ENCODE results near the gene POLE.
"Not testable (repeated sequence)": the region's sequence is repeated elsewhere in the genome, so short reads cannot be mapped to it uniquely, and the experiment has no call there.

POLE gene

DNA sequence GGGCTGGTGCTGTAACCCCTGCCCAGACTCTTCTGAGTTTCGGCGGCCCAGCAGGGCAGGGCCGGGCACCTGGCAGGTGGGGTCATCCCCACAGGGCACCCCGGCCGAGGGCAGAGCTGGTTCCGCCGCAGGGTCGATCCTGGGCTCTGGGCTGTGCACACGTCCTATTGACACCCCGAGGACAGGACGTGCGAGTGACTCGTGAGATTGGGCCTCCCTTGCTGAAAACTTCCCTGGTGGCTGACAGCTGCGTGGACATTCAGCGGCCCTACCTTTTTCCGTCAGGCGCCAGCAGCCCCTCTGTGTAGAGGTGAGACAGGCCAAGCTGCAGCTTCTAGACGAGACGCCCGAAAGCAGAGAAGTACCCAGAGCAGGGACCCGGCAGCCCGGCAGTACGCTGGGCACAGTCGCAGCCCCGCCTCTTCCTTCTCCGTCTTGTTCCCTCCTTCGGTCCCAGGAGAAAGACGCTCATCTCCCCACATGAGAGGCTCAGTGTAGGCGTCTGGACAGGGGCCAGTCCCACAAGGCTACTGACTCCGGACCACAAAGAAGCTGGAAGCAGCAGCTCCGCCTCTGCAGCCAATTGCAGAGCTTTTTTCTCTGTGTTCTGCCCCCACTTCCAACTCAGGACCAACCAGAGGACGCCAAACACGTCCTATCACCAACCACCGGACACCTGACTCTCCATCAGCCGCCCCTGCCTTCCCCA, 76.9 kb downstream of the POLE start, which contains the start of gene LRCOL1:
TSS of gene LRCOL1 (minus strand) at position 532 of the 709 bp plus-strand sequence. CDS start 4,331 bp downstream, outside the sequence.
- no peak for DNase-seq

DNA sequence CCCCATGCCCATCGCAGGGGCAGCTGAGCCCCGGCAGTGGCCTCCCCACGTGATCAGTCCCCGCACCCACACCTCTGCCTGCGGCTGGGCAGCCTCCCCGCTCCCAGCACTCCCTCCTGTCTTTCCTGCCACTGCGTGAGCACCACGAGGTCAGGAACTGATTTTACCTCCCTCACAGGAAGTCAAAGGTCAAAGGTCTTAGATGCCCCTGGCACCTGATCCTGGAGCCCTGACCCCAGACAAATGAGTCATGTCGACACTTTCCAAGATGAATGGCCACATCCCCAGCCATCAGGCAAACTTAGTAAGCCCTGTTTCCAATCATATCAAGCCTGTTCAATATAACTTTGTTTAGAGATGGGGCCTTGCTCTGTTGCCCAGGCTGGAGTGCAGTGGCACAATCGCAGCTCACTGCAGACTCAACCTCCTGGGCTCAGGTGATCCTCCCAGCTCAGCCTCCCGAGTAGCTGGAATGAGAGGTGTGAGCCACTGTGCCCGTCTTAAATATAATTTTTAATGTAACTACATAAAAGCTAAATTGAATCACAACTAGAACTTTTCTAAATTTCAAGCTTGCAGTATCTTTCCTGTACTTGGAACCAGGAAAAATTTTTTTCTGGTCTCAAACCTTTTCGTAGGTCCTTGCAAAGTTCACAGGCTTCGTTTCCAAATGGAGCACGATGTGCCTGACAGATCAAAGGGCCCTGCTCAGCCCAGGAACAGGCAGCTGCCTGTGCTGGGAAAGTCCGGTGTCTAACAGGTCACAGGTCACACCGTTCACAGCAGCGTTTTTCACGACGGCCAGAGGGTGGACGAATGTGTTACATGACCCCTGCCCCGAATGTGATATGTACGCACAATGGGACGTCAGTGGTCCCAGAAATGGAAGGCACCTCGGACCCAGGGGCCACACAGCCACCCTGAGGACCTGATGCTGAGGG, 78.6 kb downstream of the POLE start:
- DNase-seq: no peak

DNA sequence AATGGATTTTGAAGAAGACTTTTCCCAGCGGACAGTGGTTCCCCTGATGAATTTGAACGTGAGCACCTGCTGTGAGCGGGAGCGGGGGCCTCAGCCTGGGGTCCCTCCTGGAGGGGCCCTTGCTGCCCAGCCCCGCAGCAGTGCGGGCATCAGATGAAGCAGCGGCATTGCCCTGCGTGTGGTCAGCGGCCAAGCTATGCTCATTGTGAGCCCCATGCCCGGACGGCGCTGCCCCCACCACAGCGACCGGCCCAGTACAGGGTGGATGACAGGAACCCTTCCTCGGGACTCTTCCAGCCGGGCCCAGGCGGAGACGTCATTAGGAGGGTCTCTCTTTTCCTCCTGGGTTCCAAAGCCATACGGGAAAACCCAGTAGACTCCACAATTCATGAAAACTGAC, 80.2 kb downstream of the POLE start:
- no peak for DNase-seq

DNA sequence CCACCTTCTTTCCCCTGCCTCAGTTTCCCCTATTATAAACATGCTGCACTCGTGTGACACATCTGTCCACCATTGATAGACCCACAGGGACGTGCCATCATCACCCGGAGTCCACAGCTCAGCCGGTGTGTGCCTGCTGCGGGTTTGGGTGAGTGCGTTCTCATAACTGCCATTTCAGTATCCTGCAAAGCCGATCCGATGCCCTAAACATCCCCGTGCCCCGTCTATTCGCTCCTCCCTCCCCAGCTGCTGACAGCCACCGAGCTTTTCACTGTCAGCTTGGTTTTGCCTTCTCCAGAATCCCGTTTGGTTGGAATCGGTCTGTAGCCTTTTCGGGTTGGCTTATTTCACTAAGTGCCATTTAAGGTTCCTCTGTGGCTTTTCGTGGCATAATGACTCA, 80.7 kb downstream of the POLE start:
- no peak for DNase-seq

DNA sequence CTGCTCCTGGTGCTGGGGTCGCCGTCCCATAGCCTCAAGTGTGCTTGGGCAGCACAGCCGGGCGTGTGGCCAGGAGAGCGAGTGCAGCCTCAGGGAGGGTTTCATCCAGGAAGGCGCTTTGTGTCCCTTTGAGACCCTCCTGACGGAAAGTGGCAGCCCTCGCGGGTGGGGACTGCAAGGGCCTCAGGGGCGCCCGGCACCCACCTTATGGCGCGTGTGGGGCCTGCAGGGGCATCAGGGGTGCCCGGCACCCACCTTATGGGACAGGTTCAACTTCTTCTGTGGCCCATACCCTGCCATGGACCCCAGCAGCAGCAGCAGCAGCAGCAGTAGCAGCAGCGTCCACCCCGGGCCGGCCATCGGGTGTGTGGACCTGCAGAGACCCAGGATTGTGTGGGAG, 81.2 kb downstream of the POLE start:
- DNase-seq: no peak

DNA sequence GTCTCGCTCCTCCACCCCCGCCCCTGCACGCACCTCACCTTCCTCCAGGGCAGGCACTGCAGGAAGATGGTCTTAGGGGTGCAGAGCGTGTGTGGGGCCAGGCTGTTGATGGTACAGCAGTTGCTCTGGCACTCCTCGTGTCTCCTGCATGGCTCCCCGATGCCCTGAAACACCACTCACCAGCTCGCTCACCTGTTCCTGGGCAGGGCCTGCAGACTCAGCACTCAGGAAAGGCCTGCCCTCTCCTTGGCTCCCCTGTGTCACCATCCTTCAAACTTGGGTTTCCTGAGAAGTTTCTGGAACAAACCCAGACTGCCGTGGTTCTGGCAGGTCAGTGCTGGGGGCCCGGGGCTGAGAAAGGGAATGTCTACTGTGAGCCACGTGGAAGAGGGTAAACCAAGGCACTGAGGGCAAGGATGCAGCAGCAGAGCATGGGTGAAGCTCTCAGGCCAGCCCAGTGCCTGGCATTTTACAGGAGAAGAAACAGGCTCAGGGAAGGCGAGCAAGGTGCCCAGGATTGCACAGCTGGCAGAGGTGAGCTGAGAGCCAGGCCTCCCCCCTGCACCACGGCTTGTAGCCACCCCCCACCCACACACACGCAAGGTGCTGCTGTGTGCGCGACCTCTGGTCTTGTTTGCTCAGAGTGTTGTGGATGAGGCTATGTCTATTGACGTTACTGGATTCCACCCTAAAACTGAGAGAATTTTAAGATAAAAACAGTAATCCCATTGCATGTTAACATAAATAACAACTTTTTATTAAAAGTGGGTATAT, 82.3 kb downstream of the POLE start:
- no peak for DNase-seq

DNA sequence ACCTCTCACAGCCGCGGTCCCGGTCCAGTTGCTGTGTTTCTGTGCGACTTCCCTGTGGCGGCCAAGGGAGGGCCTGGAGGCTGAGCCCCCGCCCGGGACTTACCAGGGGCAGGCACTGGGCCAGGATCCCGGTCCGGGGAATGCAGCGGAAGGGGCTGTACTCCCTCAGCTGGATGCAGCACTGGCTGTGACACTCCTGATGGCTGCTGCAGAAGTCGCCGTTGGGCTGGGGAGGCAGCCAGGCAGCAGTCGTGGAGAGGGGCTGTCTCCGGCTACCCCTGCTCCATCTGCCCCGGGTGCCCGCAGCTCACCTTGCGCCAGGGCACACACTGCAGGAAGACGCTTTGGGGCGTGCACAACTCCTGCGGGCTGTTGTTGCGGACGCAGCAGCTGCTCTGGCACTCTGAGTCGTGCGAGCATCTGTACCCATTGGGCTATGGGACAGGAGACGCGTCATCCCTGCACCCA, 83.0 kb downstream of the POLE start:
- no peak for DNase-seq

DNA sequence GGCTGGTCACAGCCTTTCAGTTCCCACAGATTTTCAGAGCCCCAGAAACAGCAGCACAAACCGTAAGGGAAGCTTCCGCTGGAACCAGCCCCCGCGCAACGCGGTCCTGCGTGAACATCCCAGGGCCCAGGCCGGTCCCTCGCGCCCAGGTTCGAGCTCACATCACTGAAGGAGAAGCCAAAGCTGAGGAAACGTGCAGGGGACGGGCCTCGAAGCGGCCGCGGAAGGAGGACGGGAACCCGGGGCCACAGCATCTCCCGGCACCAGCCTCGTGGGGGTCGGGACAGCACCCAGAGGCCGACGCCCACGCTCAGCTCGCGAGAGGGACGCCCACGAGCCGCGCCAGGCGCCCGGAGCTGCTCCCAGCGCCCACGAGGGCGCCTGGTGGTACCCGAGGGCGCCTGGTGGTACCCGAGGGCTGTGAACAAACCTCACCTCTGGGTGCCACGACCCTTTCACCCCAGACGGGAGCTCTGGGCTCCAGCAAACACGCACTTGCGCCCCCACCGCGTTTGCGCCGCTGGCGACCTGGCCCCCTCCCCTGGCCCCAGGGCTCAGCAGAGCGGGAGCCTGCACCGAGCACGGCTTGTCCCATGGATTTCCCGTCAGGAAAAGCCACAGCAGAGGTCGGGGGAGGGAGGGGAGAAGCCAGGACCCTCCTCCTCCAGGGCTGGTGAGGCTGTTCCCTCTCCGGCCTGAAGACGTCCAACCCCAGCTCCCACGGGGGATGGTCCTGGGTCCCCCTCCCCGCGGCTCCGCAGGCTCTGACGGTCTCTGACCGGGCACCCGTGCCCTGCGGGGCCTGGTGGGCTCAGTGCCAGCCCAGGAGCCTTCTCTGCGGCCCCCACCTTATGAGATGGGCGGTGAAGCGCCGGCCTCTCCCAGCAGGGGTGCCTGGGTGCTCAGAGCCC, 83.6 kb downstream of the POLE start:
- DNase-seq: no peak

DNA sequence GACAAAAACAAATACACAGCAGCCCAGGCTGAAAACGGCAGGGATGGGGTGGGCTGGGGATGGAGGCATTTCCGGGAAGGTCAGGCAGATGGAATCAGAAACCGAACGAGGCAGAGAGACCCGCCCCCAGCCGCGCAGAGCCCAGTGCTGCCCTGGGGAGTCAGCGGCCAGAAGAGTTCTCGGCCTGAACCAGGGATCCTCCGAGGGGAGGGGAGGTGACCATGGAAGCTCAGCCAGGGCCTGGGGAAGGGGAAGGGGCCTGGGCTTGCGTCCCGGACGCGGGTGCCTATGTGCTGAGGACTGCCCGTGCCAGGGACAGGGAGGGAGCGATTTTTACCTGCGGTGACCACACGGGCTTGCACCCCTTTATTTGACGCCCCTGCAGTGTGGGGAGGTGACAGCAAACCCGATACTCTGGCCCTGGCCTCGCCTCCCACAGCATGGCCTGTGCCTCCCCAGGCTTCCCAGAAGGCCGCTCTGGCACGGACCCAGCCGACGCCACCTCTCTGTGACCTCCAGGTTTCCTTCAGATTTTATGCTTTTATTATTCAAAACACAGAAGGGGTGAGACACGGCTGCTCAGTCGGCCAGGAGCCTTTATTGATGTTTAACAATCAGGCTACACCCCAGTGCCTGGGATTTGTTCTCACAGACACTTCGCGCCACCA, 84.4 kb downstream of the POLE start:
- DNase-seq: no peak

DNA sequence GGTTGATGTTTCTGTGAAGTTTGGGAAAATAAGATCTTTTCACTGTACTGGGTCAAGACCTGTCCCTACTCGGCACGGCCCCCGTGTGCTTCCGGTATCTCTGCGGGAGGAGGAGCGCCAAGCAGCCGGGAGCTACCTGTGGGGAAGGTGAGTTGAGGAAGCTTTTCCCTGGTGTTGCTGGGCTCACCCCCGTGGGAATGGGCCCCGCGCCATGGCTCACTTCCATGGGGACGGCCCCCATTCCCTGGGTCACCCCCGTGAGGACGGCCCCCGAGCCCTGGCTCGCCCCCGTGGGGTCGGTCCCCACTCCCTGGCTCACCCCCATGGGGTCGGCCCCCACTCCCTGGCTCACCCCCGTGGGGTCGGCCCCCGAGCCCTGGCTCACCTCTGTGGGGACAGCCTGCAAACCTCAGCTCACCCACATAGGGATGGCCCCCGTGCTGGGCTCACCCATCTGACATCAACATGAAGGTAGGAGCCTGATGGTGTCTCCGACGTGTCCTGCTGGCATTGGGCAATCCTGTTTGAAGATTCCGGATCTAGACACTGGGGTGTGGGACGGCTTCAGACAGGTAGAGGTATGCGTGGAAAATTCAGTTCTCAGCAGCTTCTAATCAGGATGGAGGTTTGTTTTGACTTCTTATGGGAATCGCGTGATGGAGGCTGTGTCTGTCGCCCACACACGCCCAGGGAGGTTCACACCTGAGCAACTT, 85.8 kb downstream of the POLE start:
- DNase-seq: no peak

DNA sequence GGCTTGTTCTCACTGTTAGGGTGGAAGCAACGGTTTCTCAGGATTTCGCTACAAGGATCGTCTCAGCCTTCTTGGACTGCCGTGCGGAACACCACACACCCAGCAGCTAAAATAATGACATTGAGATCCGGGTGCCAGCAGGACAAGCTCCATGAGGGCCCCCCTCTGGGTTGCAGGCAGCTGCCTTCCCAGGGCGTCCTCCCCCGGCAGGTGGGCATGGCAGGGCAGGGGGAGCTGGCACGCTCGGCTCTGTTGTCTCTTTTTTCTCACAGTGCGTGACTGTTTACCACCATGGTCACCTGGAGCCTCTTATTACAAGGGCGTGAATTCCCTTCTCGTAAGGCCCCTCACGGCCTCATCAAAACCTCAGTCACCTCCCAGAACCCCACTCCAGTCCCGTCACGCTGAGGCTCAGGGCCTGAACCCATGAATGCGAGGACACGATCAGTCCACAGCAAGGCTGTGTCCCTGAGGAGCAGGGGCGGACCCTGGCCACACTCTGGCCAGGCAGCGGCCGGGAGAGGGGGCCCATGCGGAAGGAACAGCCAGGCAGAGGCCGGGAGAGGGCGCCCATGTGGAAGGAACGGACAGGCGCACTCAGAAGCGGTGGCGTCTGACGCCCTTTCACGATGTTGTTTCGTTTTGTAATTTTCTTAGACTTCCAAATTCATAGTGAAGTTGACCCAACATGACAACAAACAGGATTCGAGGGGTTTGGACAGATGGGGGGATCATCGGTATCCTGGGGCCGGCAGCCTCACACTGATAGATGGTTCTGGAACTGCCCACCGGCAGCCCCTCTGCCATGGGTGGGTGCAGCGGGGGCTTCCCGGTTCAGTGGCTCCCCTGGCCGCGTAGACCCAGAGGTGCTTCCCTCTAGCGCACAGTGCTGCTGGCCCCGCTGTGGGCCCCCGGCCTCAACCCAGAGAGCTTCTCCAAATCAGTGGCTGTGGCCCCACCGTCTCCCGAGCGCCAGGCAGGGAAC, 86.8 kb downstream of the POLE start:
- peak; percentile 17 for DNase-seq

DNA sequence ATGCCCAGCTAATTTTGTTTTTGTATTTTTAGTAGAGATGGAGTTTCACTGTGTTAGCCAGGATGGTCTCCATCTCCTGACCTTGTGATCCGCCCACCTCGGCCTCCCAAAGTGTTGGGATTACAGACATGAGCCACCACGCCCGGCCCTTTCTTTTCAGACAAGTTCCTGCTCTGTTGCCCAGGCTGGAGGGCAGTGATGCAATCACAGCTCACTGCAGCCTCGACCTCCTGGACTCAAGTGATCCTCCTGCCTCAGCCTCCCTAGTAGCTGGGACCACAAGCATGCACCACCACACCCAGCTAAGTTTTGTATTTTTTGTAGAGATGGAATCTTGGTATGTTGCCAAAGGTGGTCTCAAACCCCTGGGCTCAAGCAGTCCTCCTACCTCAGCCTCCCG, 87.6 kb downstream of the POLE start:
- DNase-seq: not testable (repeated sequence)

DNA sequence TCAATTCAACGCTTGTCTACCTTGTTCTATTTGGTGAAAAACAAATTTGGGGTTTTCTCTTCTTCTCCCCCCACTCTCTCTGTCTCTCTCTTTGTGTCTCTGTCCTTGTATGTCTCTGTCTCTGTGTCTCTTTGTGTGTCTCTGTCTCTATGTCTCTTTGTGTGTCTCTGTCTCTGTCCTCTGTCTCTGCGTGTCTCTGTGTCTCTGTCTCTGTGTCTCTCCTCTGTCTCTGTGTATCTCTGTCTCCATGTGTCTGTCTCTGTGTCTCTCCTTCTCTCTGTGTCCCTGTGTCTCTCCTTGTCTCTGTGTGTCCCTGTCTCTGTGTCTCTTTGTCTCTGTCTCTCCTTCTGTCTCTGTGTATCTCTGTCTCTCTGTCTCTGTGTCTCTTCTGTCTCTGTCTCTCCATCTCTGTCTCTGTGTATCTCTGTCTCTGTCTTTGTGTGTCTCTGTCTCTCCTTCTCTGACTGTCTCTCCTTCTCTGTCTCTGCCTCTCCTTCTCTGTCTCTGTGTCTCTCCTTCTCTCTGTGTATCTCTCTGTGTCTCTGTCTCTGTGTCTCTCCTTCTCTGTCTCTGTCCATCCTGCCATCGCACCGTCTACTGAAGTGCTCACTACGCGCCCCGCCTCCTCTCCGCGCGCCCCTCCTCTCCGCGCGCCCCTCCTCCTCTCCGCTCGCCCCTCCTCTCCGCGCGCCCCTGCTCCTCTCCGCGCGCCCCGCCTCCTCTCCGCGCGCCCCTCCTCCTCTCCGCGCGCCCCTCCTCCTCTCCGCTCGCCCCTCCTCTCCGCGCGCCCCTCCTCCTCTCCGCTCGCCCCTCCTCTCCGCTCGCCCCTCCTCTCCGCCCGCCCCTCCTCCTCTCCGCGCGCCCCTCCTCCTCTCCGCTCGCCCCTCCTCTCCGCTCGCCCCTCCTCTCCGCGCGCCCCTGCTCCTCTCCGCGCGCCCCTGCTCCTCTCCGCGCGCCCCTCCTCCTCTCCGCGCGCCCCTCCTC, 89.5 kb downstream of the POLE start:
- DNase-seq: peak; percentile 10

DNA sequence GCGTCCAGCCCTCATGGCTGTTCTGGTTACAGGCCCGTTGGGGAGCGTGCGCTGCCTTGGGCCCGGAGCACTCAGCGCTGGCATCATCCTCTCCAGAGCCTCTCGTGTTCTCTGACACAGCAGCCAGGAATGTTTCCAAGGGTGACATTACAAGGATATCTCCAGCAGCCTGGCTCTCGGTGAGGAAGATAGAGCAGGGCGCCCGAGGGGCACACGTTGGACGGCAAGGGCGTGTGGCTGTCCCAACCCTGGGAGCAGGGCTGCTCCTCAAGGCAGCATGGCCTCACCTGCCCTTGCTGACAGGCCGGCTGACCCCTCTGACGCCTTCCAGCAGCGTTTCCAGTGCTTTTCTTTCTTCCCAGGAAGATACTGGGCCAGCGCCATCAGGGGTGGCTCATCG, 91.1 kb downstream of the POLE start:
- DNase-seq: no peak

DNA sequence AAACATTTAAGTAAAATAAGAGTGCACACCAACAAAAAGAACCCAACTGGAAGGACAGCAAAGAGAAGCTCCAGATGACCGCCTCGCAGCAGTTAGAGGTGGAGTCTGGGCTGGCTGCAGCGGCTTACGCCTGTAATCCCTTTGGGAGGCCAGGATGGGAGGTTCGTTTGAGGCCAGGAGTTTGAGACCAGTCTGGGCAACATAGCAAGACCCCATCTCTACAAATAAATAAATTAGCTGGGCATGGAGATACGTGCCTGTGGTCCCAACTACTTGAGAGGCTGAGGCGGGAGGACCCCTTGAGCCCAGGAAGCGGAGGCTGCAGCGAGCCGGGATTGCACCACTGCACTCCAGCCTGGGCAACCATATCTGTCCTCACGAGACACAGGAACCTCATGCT, 92.0 kb downstream of the POLE start:
- no peak for DNase-seq

DNA sequence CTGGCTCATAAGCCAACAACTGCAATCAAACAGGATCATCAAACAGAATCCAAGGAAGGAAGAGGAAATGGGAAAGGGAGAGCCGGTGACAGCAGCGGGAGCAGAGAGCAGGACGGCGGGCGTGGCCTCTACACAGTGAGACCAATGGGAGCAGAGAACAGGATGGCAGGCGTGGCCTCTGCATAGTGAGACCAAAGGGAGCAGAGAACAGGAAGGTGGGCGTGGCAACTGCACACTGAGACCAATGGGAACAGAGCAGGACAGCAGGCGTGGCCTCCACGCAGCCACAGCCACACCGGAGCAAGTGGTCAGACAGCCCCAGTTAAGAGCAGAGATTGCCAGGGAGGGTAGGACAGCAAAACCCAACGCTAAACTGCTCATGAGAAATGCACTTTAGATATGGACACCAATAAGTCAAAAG, 93.2 kb downstream of the POLE start:
- peak; percentile 29 for DNase-seq

DNA sequence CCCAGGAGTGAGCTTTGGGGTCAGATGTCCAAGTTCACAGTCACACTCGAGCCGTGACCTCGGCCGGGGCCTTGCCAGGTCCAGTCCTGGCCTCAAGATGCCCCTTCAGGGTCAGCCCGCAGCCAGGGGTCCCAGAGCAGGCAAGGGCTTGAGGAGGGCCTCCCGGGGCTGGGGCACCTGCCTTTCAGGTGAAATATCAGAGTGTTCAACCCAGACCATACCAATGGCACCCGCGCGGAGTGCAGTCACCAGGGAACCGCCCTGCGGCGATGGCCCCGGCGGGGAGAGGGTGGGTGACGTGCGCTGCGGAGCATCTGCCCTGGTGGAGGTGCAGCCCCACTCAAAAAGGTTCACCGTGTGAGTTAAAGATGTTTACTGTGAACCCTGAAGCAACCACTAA, 93.6 kb downstream of the POLE start:
- no peak for DNase-seq

DNA sequence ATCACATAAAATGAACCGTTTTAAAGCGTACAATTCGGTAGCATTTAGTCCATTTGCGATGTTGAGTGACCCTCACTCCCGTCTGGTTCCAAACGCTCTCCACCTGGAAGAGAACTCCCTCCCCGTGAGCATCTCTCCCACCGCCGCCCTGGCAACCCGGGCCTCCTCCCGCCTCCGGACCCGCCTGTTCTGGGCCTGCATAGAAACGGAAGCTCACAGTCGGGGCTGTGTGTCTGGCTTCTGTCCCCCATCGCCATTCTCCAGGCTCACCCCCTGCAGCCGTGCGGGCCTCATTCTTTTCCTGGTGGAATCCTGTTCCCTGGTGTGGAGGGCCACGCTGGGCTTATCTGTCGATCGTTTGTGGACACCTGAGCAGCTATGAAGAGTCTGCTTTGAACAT, 94.1 kb downstream of the POLE start:
- DNase-seq: no peak

Data from activated CD4-positive, alpha-beta T cell treated with anti-CD3 and anti-CD28 coated beads, Interleukin-2, Interleukin-6, amounts not matched to agents 100 ng/mL and 50 ng/mL, durations not matched to agents 16 hours and 8 hours (primary cell).